ENCODE results near the gene GABPA.

Gene GABPA

DNA sequence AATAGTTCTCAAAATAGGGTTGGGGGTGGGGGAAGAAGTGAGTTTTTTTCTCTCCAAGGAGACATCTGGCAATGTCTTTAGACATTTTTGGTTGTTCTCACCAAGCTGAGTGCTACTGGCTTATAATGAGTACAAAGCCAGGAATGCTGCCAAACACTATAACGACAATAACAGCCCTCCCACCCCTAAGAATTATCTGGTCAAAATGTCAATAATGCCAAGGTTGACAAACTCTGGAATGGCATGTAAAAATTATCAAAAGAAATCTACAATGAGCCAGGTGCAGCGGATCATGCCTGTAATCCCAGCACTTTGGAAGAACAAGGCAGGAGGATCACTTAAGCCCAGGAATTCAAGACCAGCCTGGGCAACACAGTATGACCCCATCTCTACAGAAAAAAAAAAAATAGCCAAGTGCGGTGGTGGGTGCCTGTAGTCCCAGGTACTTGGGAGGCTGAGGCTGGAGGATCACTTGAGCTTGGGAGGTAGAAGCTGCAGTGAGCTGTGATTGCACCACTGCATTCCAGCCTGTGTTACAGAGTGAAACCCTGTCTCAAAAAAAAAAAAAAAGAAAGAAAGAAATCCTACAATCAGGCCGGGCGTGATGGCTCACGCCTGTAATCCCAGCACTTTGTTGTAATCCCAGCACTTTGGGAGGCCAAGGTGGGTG lies 2.5 kb upstream of the GABPA start:
- peak overlapping the region; percentile 19 to 44 for H3K4me3 Mint-ChIP-seq

DNA sequence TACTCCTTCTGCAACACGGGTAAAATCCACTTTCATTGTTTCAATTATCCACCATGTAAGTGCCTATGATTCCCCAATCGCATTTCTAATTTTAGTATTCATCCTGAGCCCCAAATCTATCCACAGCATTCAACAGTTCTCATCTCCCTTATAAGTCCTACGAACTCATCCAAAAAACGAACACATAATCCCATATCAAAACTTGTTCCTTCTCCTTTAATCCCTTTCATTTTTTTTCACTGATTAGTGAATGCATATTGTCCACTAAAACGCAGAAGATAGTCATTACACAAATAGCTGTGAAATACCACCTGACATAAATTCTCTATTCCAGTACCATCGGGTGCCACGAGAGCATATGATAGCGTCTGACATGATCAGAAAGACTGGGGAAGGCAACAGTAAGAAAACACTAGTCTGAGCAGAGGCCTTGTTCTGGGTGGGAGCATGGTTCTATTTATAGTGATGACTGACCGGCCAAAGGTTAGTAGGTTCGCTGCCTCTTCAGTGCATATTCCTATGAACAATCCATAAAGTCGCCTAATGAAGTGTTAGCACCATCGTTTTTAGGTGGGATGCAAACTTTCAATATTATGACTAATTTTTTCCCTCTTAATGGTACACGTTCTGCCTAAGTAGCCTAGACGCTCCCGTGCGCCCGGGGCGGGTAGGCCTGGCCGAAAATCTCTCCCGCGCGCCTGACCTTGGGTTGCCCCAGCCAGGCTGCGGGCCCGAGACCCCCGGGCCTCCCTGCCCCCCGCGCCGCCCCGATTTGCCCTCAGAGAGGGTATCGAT lies 716 bp upstream of the GABPA start:
- ATAC-seq = peak; percentile 15
- peaks cover 47% of the 10 kb centered on the region for H3K4me1 Mint-ChIP-seq

More for the DNA sequence above, 2.5 kb upstream of the GABPA start:
- no peaks in the 10 kb centered on the region for H3K9me3 Mint-ChIP-seq
- peaks cover 32% of the 10 kb centered on the region for H3K4me1 Mint-ChIP-seq
- ATAC-seq (no peak), DNase-seq (no peak)
- no peaks in the 10 kb centered on the region for H3K27me3 Mint-ChIP-seq
- H3K27ac Mint-ChIP-seq = peak overlapping the region in 1 of 2 donors; percentile 55

DNA sequence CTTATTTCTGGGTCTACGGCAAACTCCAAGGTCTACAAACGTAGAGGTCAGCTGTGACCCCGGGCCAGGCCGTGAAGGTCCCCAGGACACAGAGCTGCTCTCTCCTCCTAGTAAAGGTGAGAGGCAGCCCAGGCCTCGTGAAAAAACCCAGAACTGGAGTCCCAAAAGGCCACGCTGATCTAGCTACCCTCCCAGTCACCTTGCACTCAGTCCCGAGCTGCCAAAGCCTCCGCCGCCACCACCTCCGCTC lies 193 bp upstream of the GABPA start:
- ATAC-seq = no peak
- no peaks in the 10 kb centered on the region for H3K27me3 Mint-ChIP-seq
- H3K9me3 Mint-ChIP-seq = no peaks in the 10 kb centered on the region
- peaks cover 51% of the 10 kb centered on the region for H3K4me1 Mint-ChIP-seq
- peak overlapping the region; percentile 100 for H3K27ac Mint-ChIP-seq
- no peak for DNase-seq
- H3K4me3 Mint-ChIP-seq = peak overlapping the region; percentile 99 to 100

More for the DNA sequence above, 716 bp upstream of the GABPA start:
- H3K27me3 Mint-ChIP-seq = no peaks in the 10 kb centered on the region
- H3K4me3 Mint-ChIP-seq = peak overlapping the region; percentile 99 to 100
- H3K27ac Mint-ChIP-seq = peak overlapping the region; percentile 100
- no peaks in the 10 kb centered on the region for H3K9me3 Mint-ChIP-seq
- peak in 1 of 2 donors; percentile 29 for DNase-seq

DNA sequence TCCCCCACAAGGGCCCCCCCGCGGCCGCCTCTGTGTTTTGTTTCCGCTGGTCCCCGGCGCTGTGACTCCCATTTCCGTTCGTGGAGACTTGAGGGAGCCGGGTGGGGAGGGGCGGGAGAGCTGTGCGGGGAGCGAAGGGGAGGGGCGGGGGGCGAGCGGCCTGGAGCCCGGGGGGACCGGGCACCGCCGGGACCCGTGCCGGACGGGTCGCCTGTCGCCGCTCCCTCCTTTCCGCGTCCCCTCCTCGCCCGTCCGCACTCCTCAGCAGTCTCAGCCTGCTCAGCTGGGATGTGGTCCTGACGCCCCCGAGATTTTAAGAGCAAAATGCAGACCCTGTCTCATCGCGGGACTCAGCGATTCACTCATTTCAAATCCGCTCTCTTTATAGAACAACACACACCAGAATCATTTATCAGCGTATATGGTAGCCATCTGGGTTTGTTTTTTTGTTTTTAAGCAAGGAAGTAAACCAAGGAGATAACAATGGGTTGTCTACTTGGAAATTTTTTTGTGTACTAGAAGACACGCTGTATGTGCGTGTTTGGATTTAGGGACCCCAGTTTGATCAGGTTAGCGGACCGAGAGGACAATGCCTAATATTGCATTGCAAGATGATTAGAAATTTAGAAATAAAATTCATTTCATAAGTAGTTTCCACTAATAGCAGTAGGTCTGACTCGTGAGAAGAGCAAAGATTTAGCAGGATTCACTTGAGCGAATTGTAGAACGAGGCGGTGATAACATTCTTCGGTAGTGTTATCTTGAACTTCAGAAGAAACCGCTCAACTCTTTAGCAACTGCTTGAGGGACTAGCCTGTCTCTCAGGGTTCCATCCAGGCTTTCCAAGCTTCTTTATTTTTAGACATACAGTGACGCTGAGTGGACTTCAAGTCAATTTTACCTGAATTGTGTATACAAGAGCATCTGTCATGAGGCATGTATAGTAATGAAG lies 1.1 kb downstream of the GABPA start:
- peaks cover 56% of the 10 kb centered on the region for H3K4me1 Mint-ChIP-seq
- H3K9me3 Mint-ChIP-seq = no peaks in the 10 kb centered on the region
- H3K27ac Mint-ChIP-seq = peak overlapping the region; percentile 100
- no peaks in the 10 kb centered on the region for H3K27me3 Mint-ChIP-seq
- ATAC-seq = peak; percentile 12
- peak overlapping the region; percentile 99 to 100 for H3K4me3 Mint-ChIP-seq
- no peak for DNase-seq

- peaks cover 57% of the 10 kb centered on the region for H3K4me1 Mint-ChIP-seq
- H3K4me3 Mint-ChIP-seq = peak overlapping the region in 1 of 2 donors; percentile 100
- ATAC-seq (no peak), DNase-seq (no peak)
- no peaks in the 10 kb centered on the region for H3K27me3 Mint-ChIP-seq
- H3K9me3 Mint-ChIP-seq = no peaks in the 10 kb centered on the region
- H3K27ac Mint-ChIP-seq = no peak overlapping the region
Observed at GRCh38 chr21:25737421-25737820, 2.6 kb downstream of the GABPA start.

- Mint-ChIP-seq H3K4me3 (no peak overlapping the region), H3K27ac (no peak overlapping the region), H3K9me3 (no peaks in the 10 kb centered on the region), H3K27me3 (no peaks in the 10 kb centered on the region), H3K4me1 (peaks cover 26% of the 10 kb centered on the region)
- DNase-seq (no peak), ATAC-seq (no peak)
Observed at GRCh38 chr21:25742900-25743299, 8.1 kb downstream of the GABPA start.

- no peak overlapping the region for H3K4me3 Mint-ChIP-seq
- H3K4me1 Mint-ChIP-seq = peaks cover 15% of the 10 kb centered on the region
- H3K27ac Mint-ChIP-seq = no peak overlapping the region
Observed at GRCh38 chr21:25744854-25745253, 10.1 kb downstream of the GABPA start.

DNA sequence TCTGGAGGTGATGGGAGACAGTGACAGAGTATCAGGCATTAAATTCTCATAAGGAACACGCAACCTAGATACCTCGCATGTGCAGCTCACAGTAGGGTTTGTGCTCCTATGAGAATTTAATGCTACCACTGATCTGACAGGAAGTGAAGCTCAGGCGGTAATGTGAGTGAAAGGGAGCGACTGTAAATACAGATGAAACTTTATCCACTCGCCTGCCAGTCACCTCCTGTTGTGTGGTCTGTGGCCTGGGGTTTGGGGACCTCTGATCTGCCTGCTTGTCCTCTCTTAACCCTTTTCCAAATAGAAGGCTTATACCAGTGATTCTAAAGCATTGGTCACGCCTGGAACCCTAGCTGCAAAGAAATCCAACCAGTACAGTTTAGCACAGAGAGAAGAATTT lies 15.3 kb downstream of the GABPA start:
- H3K4me1 Mint-ChIP-seq = peaks cover 15% of the 10 kb centered on the region
- H3K9me3 Mint-ChIP-seq = no peaks in the 10 kb centered on the region
- peak overlapping the region; percentile 10 to 78 for H3K27ac Mint-ChIP-seq
- peak; percentile 62 for ATAC-seq
- peak overlapping the region in 1 of 2 donors; percentile 31 for H3K4me3 Mint-ChIP-seq
- DNase-seq = peak in 1 of 2 donors; percentile 13
- H3K27me3 Mint-ChIP-seq = no peaks in the 10 kb centered on the region

More at GRCh38 chr21:25744854-25745253, 10.1 kb downstream of the GABPA start:
- H3K9me3 Mint-ChIP-seq = no peaks in the 10 kb centered on the region
- ATAC-seq (no peak), DNase-seq (no peak)
- H3K27me3 Mint-ChIP-seq = no peaks in the 10 kb centered on the region

GRCh38 chr21:25752416-25752815 lies 17.6 kb downstream of the GABPA start:
- Mint-ChIP-seq H3K27ac (no peak overlapping the region), H3K9me3 (no peaks in the 10 kb centered on the region), H3K4me1 (peaks cover 38% of the 10 kb centered on the region), H3K27me3 (no peaks in the 10 kb centered on the region), H3K4me3 (no peak overlapping the region)
- DNase-seq = no peak
- no peak for ATAC-seq

DNA sequence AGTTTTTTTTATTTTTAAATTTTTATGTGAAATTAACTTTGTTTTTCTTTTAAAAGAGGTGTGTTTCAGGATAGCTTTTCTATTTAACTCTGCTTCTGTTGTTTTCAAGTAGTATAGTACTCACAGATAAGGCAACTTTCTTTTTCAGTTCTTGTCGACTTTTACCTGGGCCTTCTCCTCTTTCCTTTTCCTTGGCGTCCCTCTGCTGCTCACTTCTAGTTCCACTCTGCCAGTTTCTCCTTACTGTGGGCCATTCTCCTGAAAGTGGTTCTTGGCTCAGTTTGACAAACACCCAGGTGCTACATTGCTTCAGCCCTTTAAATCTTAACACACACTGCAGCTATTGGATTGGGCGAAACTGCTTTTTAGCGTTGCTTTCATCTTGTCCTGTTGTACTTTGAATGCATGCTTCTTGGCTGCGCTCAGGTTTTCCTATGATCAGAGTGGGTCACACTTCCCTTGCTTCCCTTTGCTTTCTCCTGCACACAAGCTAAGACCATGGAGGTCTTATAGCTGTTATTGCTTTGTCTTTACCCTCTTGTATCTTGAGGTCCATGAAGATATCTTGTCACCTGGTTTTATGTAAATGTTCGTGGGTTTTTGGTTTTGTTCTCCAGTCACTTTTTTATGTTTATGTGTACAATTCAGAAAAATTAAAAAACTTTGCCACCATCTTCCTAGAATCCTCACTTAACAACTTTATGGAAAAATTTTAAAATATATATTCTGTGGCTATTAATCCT lies 21.6 kb downstream of the GABPA start:
- peak overlapping the region; percentile 3 to 27 for H3K27ac Mint-ChIP-seq

DNA sequence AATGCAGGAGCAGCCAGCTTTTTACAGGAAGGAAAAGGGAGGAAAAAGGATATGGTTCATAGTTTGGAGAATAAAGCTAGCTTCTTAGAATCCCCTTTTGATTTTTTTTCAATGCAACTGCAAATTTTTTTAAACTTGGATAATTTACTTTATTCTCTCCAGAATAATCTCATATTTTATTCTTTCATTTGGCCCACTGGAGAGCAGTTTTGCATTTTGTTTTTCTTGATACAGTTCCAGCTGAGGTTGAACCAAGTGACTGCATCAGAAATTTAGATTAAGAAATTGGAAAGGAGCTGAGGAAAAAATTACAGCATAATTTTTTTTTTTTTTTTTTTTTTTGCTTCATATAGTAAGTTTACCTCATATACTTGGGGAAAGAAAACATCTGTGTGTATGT lies 22.8 kb downstream of the GABPA start:
- H3K27me3 Mint-ChIP-seq = no peaks in the 10 kb centered on the region
- no peak for ATAC-seq

More for the DNA sequence above, 21.6 kb downstream of the GABPA start:
- peaks cover 51% of the 10 kb centered on the region for H3K4me1 Mint-ChIP-seq
- H3K9me3 Mint-ChIP-seq = no peaks in the 10 kb centered on the region
- peak overlapping the region in 1 of 2 donors; percentile 27 for H3K4me3 Mint-ChIP-seq
- ATAC-seq (no peak), DNase-seq (no peak)
- no peaks in the 10 kb centered on the region for H3K27me3 Mint-ChIP-seq

GRCh38 chr21:25759573-25759972 lies 24.8 kb downstream of the GABPA start:
- Mint-ChIP-seq H3K27ac (no peak overlapping the region), H3K9me3 (no peaks in the 10 kb centered on the region), H3K27me3 (no peaks in the 10 kb centered on the region), H3K4me3 (no peak overlapping the region), H3K4me1 (peaks cover 51% of the 10 kb centered on the region)
- no peak for ATAC-seq
- no peak for DNase-seq

More for the DNA sequence above, 22.8 kb downstream of the GABPA start:
- H3K4me3 Mint-ChIP-seq = no peak overlapping the region
- no peak for DNase-seq
- peaks cover 51% of the 10 kb centered on the region for H3K4me1 Mint-ChIP-seq
- no peaks in the 10 kb centered on the region for H3K9me3 Mint-ChIP-seq
- no peak overlapping the region for H3K27ac Mint-ChIP-seq

GRCh38 chr21:25760061-25760460 lies 25.3 kb downstream of the GABPA start:
- ATAC-seq (no peak), DNase-seq (no peak)
- Mint-ChIP-seq H3K27me3 (no peaks in the 10 kb centered on the region), H3K4me3 (no peak overlapping the region), H3K9me3 (no peaks in the 10 kb centered on the region), H3K27ac (no peak overlapping the region), H3K4me1 (peaks cover 51% of the 10 kb centered on the region)

DNA sequence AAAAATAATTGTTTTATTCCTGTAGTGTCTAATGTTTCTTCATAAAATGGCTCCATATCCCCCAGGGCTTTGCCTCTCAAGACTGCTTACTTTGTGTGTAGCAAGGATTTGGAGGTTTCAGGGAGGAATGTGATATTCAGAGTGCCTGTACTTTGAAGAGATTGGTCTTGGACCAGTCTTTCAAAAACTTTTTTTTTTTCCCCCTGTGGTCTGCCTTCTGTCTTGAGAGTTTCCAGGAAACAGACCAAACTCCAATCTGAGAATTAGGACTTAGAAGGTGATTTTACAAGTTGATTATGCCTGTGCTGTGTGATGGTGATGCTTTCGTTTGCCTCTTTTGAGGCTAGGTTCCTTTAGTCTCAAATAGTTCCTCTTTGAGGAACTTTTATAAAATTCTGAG lies 25.9 kb downstream of the GABPA start:
- Mint-ChIP-seq H3K27ac (peak overlapping the region in 1 of 2 donors; percentile 64), H3K27me3 (no peaks in the 10 kb centered on the region), H3K4me3 (no peak overlapping the region), H3K9me3 (no peaks in the 10 kb centered on the region), H3K4me1 (peaks cover 45% of the 10 kb centered on the region)
- ATAC-seq = no peak
- no peak for DNase-seq

DNA sequence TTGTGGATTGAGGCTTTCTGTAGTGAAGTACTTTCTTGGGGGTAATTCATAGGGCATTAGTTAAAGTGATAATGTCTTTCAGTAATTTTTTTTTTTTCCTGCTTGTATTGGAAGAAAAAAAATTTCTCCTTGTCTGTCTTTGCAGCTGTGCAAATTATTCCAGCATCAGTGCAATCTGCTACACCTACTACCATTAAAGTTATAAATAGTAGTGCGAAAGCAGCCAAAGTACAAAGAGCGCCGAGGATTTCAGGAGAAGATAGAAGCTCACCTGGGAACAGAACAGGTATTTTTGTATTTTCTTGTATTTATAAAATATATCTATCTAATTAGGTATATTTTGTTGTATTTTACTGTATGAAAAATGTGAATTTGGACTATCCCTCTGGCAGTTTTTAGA lies 29.3 kb downstream of the GABPA start:
- Mint-ChIP-seq H3K27ac (no peak overlapping the region), H3K4me1 (peaks cover 20% of the 10 kb centered on the region), H3K4me3 (no peak overlapping the region), H3K9me3 (no peaks in the 10 kb centered on the region), H3K27me3 (no peaks in the 10 kb centered on the region)
- no peak for DNase-seq
- ATAC-seq = no peak
